Kidney (tissue), 14 donors: Measurements from ENCODE around the gene HLA-DQB2. TPM values are rescaled to one million over a fixed set of nuclear protein-coding genes. Genes with fewer than 3 reads are reported as not detected.

Experiments used
- DNase-seq, 5 donors: peaks; one replicate each; pipeline ENCODE4 v3.0.0-alpha.2; 2013 to 2020
- FAIRE-seq: peaks from 2 replicates; lab custom pipeline; 2012; peaks lifted over from hg19 to GRCh38; lab: Jason Lieb, UNC
- H3K27ac ChIP-seq, 2 donors: one replicate each; pipeline ENCODE4 v1.7.0; 2013; ENCODE audit warnings: low read depth in 2 of 2, low read length in 2 of 2, inconsistent platforms in 1 of 2
- H3K27me3 ChIP-seq: one replicate; pipeline ENCODE4 v1.7.1; 2013; ENCODE audit warnings: low read length, inconsistent platforms; ENCODE audit not compliant: control insufficient read depth, insufficient read depth
- H3K36me3 ChIP-seq, 3 donors: one replicate each; pipeline versions ENCODE4 v1.7.0 to v1.7.1; 2013; ENCODE audit warnings: low read length in 3 of 3, control low read depth in 1 of 3, inconsistent platforms in 1 of 3; ENCODE audit not compliant: insufficient read depth in 3 of 3, control insufficient read depth in 2 of 3
- H3K4me1 ChIP-seq, 3 donors: one replicate each; pipeline versions ENCODE4 v1.7.0 to v1.7.1; 2013; ENCODE audit warnings: low read length in 3 of 3, inconsistent platforms in 1 of 3, low read depth in 1 of 3; ENCODE audit not compliant: control insufficient read depth in 2 of 3, insufficient read depth in 2 of 3
- H3K4me3 ChIP-seq, 3 donors: one replicate each; pipeline versions ENCODE4 v1.7.0 to v1.8.1; 2013; ENCODE audit warnings: low read length in 3 of 3, control low read depth in 1 of 3, inconsistent platforms in 1 of 3
- H3K9ac ChIP-seq, 3 donors: one replicate each; pipeline versions ENCODE4 v1.7.0 to v1.7.1; 2013; ENCODE audit warnings: low read length in 3 of 3, control low read depth in 1 of 3, inconsistent platforms in 1 of 3
- H3K9me3 ChIP-seq, 3 donors: one replicate each; pipeline versions ENCODE4 v1.7.0 to v1.7.1; 2013; ENCODE audit warnings: low read length in 3 of 3, control low read depth in 1 of 3, inconsistent platforms in 1 of 3; ENCODE audit not compliant: control insufficient read depth in 2 of 3, insufficient read depth in 1 of 3
- intact Hi-C: fragments of 100-400 bp; cut with DNase I; formaldehyde crosslinking; loops from one replicate; pipeline ENCODE4 v1.11.1; 2022
- polyA plus RNA-seq: library from polyadenylated mRNA; stranded (reverse); fragments of 350-450 nt; fragmentation: Illumina TruSeq; extraction: RNeasy Lipid Tissue Mini Kit (QIAGEN cat#74804); gene quantifications from one replicate; pipeline ENCODE4 v1.2.3, GENCODE V29; 2014; ENCODE audit warnings: low read depth, low replicate concordance; ENCODE audit not compliant: insufficient read depth
- total RNA-seq: library from RNA; stranded (reverse); fragmentation: NEBNext Ultra II Directional; extraction: Animal tissue kit (Norgen Biotek cat#: 25700); gene quantifications from one replicate; pipeline ENCODE4 v1.2.1, GENCODE V29; 2021
- TF ChIP-seq, protein P1 (sequence below): IDR thresholded peaks from 3 replicates; pipeline ENCODE4 v1.5.1; 2012; ENCODE audit warnings: mild to moderate bottlenecking, moderate library complexity, borderline replicate concordance; ENCODE audit not compliant: insufficient read depth; ENCODE audit errors: extremely low read depth
- donor health status: control.
- donor health status: control.
- donor health status: control.
- donor health status: control.
- donor health status: control.
- donor health status: DM: yes; HTN: yes; CAD: no.
- donor health status: Normal renal cell carcinoma (clear cell type).

HLA-DQB2 gene
- total and polyA plus RNA-seq, 2 donors from 2014 or later = 1.7 to 15.1 TPM

DNA sequence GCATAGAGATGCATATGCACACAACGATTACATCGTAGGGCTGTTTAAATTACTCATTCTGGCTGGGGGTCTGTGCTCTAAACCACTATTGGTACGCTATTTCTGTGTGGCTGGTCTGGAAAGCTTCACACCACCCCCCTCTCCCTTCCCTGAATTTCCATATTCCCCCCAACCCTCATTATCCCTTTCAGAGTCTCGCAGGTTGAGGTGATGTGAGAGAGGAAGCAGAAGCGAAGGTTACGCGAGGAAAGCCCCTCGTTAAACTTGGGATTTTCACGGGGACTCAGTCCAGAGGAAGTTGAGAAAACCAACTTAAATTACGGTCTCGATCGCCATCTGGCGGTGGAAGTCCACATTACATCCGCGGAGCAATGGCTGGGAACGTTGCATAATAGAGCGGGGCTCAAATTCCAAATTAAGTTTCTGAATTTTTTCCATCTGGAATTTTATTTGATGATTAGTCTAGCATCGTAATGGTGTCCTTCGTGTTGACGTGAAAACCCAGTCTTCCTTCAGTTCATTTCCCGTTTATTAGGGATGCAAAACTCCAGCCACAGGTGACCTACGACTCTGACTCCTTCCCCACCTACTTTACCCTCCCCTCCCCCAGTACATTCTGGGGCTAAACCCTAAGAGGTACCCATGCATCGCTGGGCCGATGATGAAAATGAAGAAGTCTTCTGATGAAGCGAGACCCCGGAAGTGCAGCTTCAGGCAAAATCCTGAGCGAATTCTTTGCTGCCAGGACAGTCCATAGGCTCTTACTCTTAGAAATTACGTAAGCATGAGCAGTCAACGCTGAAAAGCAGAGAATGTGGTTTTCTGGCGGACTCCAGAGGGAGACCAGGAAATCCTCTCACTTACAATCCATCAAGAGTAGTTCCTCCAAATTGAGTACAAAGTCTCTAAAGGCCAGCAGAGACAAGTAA is 33.8 kb upstream of the HLA-DQB2 start:
- FAIRE-seq = peak; percentile 17

DNA sequence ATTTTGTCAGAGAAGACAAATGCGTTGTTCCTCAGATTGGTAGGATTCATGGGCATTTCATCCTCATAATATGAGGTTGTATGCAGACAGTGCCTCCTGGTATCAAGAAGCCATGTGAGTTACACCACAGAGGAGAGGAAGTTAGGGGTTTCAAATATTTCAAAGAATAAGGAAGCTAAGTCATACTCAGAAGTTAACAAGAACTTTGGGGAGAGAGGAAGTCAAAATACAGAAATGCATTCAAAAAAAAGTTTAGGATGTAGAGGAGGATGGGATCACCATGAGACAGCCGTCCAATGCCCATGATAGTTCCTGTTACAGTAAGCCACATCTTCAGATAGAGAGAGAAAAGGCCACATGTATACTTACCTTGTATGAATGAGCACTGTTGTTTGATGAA is 31.2 kb upstream of the HLA-DQB2 start:
- DNase-seq = no peak

More for the DNA sequence above, 33.8 kb upstream of the HLA-DQB2 start:
- Histone ChIP-seq H3K9me3 (no peaks in the 10 kb centered on the region), H3K27ac (no peak overlapping the region), H3K4me1 (peaks cover 0 to 5% (median 4%) of the 10 kb centered on the region in 3 donors), H3K9ac (peak overlapping the region in 1 of 3 donors; percentile 37), H3K4me3 (peak overlapping the region in 2 of 3 donors; percentile 35 to 44), H3K36me3 (no peaks in the 10 kb centered on the region), H3K27me3 (peaks cover 4% of the 10 kb centered on the region)
- TF ChIP-seq, protein P1, sequence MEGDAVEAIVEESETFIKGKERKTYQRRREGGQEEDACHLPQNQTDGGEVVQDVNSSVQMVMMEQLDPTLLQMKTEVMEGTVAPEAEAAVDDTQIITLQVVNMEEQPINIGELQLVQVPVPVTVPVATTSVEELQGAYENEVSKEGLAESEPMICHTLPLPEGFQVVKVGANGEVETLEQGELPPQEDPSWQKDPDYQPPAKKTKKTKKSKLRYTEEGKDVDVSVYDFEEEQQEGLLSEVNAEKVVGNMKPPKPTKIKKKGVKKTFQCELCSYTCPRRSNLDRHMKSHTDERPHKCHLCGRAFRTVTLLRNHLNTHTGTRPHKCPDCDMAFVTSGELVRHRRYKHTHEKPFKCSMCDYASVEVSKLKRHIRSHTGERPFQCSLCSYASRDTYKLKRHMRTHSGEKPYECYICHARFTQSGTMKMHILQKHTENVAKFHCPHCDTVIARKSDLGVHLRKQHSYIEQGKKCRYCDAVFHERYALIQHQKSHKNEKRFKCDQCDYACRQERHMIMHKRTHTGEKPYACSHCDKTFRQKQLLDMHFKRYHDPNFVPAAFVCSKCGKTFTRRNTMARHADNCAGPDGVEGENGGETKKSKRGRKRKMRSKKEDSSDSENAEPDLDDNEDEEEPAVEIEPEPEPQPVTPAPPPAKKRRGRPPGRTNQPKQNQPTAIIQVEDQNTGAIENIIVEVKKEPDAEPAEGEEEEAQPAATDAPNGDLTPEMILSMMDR = peak; percentile 96
- intact Hi-C loops = no loop called here
- peak; percentile 77 to 84 (median 79) for DNase-seq

DNA sequence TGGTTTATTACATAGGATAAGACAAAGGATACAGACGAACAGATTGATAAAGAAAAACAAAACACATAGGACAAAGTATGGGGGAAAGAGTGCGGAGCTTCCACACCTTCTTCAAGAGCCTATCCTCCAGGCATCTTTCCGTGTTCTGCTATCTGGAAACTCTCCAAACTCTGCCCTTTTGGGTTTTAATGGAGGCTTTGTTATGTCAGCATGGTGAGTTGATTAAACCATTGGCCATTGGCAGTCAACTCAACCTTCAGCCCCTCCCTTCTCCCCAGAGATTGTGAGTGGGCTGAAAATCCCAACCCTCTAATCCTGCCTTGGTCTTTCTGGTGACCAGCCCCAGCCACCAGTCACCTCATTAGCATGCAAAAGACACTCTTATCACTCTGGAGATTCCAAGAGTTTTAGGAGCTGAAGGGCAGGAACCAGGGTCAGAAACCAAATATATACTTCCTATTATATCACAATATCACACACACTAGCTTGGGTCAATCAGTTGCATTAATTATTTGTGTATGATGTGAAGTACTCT is 29.6 kb upstream of the HLA-DQB2 start:
- Histone ChIP-seq H3K27ac (no peak overlapping the region), H3K9me3 (no peaks in the 10 kb centered on the region), H3K36me3 (no peaks in the 10 kb centered on the region), H3K4me1 (peaks cover 0 to 5% (median 4%) of the 10 kb centered on the region in 3 donors), H3K4me3 (no peak overlapping the region), H3K27me3 (no peaks in the 10 kb centered on the region), H3K9ac (no peak overlapping the region)
- FAIRE-seq (no peak), DNase-seq (no peak)
- intact Hi-C loops = no loop called here
- TF ChIP-seq, protein P1 = no peak

More for the DNA sequence above, 31.2 kb upstream of the HLA-DQB2 start:
- no peaks in the 10 kb centered on the region for H3K27me3 ChIP-seq
- H3K9me3 ChIP-seq = no peaks in the 10 kb centered on the region
- no peak overlapping the region for H3K27ac ChIP-seq
- no peak for FAIRE-seq
- no peak overlapping the region for H3K9ac ChIP-seq
- TF ChIP-seq, protein P1 = no peak
- H3K4me1 ChIP-seq = peaks cover 0 to 5% (median 4%) of the 10 kb centered on the region in 3 donors
- intact Hi-C loops = no loop called here
- no peak overlapping the region for H3K4me3 ChIP-seq
- H3K36me3 ChIP-seq = no peaks in the 10 kb centered on the region
